H1 (cell line): ENCODE results near the gene WRAP53. TPM values are rescaled to one million over a fixed set of nuclear protein-coding genes. Genes with fewer than 3 reads are reported as not detected.

Source experiments
- CBX8 ChIP-seq: fragments of 300-800, 300-1000 bp; sonication (generic); IDR thresholded peaks from 2 replicates; pipeline ENCODE4 v1.7.1; 2016; ENCODE audit warnings: low read depth, low read length, borderline replicate concordance
- CHD2 ChIP-seq: IDR thresholded peaks from 2 replicates; pipeline ENCODE4 v1.6.1; 2012; ENCODE audit warnings: low read length, improper control_type of control experiment
- POU5F1 ChIP-seq: IDR thresholded peaks from 2 replicates; pipeline ENCODE4 v1.6.1; 2011; ENCODE audit warnings: low read depth, mild to moderate bottlenecking, low read length, moderate library complexity
- SIRT6 ChIP-seq: IDR thresholded peaks from one replicate; pipeline ENCODE4 v1.7.1; 2012; ENCODE audit warnings: low read length, inconsistent platforms
- polyA plus RNA-seq, 7 experiments: library from polyadenylated mRNA; depleted of rRNA in 3 of 7; stranded (reverse) in 5 of 7; unstranded in 2 of 7; fragments of >200 nt in 5 of 7; fragments of 200-250 nt in 2 of 7; gene quantifications; 1 replicate in 5 of 7; 2 replicates in 1 of 7; 4 replicates in 1 of 7; pipeline versions ENCODE4 v1.2.1 to v1.2.3, GENCODE V29; 2011 to 2013; ENCODE audit warnings: missing spikeins in 2 of 7, mixed read lengths in 2 of 7
- total RNA-seq: library from RNA; stranded (reverse); fragmentation: NEBNext Ultra II Directional; extraction: Animal tissue kit (Norgen Biotek cat#: 25700); gene quantifications from 2 replicates; pipeline ENCODE4 v1.2.1, GENCODE V29; 2021
- TF ChIP-seq, protein P1 (sequence below): IDR thresholded peaks from 2 replicates; pipeline ENCODE4 v1.6.1; 2012; ENCODE audit warnings: low read length, inconsistent platforms

WRAP53 gene
- total and polyA plus RNA-seq, 2 of the 8 experiments (the other 6 are each of a cell fraction or from before 2014, with no cell fraction given): 29.2 to 30.1 TPM

DNA sequence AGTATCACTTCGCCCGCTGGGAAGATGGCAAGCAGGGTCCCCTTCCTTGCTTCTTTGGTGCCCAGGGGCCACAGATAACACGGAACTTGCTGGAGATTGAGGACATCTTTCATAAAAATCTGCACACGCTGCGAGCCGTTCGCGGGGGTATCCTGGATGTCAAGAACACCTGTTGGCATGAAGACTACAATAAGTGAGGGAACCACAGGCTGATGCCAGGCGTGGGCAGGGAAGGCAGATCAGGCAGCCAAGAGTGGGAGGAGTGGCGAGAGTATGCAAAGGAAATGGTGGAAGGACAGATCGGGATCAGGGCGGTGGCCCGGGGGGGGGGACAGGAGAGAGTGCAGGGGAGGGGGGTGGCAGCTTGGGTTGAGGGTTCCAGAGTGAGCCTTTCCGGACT is 51.5 kb downstream of the WRAP53 start (continued):
- TF ChIP-seq, protein P1, sequence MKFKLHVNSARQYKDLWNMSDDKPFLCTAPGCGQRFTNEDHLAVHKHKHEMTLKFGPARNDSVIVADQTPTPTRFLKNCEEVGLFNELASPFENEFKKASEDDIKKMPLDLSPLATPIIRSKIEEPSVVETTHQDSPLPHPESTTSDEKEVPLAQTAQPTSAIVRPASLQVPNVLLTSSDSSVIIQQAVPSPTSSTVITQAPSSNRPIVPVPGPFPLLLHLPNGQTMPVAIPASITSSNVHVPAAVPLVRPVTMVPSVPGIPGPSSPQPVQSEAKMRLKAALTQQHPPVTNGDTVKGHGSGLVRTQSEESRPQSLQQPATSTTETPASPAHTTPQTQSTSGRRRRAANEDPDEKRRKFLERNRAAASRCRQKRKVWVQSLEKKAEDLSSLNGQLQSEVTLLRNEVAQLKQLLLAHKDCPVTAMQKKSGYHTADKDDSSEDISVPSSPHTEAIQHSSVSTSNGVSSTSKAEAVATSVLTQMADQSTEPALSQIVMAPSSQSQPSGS: no peak
- TF ChIP-seq SIRT6: no peak
- TF ChIP-seq CBX8: no peak
- TF ChIP-seq CHD2: no peak
- no peak for TF ChIP-seq POU5F1
